Measurements from ENCODE around the gene ZSWIM4.
"Not testable (repeated sequence)": the region's sequence is repeated elsewhere in the genome, so short reads cannot be mapped to it uniquely, and the experiment has no call there.

Gene ZSWIM4

GRCh38 chr19:13778847-13779246 is 16.4 kb upstream of the ZSWIM4 start:
- DNase-seq = no peak

- DNase-seq = not testable (repeated sequence)
Observed at GRCh38 chr19:13779794-13780193, 15.4 kb upstream of the ZSWIM4 start.

- DNase-seq = no peak
Observed at GRCh38 chr19:13781547-13781946, 13.7 kb upstream of the ZSWIM4 start.

GRCh38 chr19:13782537-13782936 is 12.7 kb upstream of the ZSWIM4 start:
- no peak for DNase-seq

- DNase-seq = no peak
Observed at GRCh38 chr19:13783565-13784500, 11.4 kb upstream of the ZSWIM4 start.

GRCh38 chr19:13784731-13785452 is 10.4 kb upstream of the ZSWIM4 start:
- peak; percentile 68 to 78 for DNase-seq

GRCh38 chr19:13788991-13789390 is 6.3 kb upstream of the ZSWIM4 start:
- peak; percentile 33 to 57 for DNase-seq

GRCh38 chr19:13790354-13790753 is 4.9 kb upstream of the ZSWIM4 start:
- DNase-seq = peak; percentile 54 to 73

GRCh38 chr19:13793317-13793716 is 1.9 kb upstream of the ZSWIM4 start:
- not testable (repeated sequence) for DNase-seq

- DNase-seq = no peak
Observed at GRCh38 chr19:13794398-13794756, 866 bp upstream of the ZSWIM4 start.

- DNase-seq = peak in 1 of 2 donors; percentile 21
Observed at GRCh38 chr19:13795595-13796300, 505 bp downstream of the ZSWIM4 start.

GRCh38 chr19:13796301-13797057 is 1.2 kb downstream of the ZSWIM4 start:
- DNase-seq = peak in 1 of 2 donors; percentile 17

- DNase-seq = no peak
Observed at GRCh38 chr19:13797058-13797440, 1.8 kb downstream of the ZSWIM4 start.

GRCh38 chr19:13797870-13798269 is 2.6 kb downstream of the ZSWIM4 start:
- DNase-seq = no peak

GRCh38 chr19:13799669-13800068 is 4.4 kb downstream of the ZSWIM4 start:
- DNase-seq = no peak

- no peak for DNase-seq
Observed at GRCh38 chr19:13803038-13803437, 7.8 kb downstream of the ZSWIM4 start.

GRCh38 chr19:13804830-13805683 is 9.8 kb downstream of the ZSWIM4 start:
- peak in 1 of 2 donors; percentile 20 for DNase-seq

- no peak for DNase-seq
Observed at GRCh38 chr19:13806728-13807127, 11.5 kb downstream of the ZSWIM4 start.

- DNase-seq = no peak
Observed at GRCh38 chr19:13807421-13808021, 12.3 kb downstream of the ZSWIM4 start.

- DNase-seq = no peak
Observed at GRCh38 chr19:13808856-13809255, 13.6 kb downstream of the ZSWIM4 start.

- no peak for DNase-seq
Observed at GRCh38 chr19:13812544-13812943, 17.3 kb downstream of the ZSWIM4 start.
